Hippocampal formation (tissue), 2 donors: Measurements from ENCODE around the gene MAN2C1.
"Not testable (repeated sequence)": the region's sequence is repeated elsewhere in the genome, so short reads cannot be mapped to it uniquely, and the experiment has no call there.

Experiments
- DNase-seq, 2 donors: peaks; one replicate each; lab custom pipeline; 2025; lab: John Stamatoyannopoulos, UW

The MAN2C1 gene

DNA sequence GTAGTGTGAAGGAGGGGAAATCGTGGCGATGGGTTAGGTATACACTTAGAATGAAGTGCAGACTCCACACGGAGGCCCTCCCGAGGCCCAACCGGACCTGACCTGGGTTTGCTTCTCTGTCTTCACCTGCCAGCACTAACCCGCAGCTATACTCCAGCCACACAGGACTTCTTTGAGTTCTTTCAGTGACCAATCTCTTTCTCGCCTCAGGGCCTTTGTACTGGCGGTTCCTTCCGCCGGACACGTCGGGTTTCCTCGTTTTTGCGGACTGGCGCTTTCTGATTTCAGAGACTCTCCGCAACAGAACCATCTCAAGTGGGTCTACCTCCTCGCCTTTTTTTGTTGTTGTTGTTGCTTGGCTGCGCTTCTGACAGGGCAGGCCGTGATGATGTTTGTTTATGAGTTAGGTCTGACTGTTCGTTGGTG, 21.6 kb downstream of the MAN2C1 start, which contains the start of gene NEIL1:
Gene NEIL1 (plus strand): TSS at position 244 of the 426 bp plus-strand sequence. CDS start 1,867 bp downstream, outside the sequence.
- DNase-seq, result no peak

DNA sequence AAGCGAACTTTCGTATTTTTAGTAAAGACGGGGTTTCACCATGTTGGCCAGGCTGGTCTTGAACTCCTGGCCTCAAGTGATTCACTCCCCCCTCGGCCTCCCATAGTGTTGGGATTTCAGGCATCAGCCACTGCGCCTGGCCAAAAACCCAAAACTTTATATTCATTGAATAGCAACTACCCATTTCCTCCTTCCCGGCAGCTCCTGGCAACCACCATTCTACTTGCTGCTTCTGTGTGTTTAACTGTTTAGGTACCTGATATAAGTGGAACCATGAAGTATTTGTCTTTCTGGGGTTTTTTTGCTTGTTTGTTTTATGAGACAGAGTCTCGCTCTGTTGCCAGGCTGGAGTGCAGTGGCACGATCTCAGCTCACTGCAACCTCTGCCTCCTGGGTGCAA, 24.5 kb downstream of the MAN2C1 start:
- DNase-seq, result peak in 1 of 2 donors; percentile 27

DNA sequence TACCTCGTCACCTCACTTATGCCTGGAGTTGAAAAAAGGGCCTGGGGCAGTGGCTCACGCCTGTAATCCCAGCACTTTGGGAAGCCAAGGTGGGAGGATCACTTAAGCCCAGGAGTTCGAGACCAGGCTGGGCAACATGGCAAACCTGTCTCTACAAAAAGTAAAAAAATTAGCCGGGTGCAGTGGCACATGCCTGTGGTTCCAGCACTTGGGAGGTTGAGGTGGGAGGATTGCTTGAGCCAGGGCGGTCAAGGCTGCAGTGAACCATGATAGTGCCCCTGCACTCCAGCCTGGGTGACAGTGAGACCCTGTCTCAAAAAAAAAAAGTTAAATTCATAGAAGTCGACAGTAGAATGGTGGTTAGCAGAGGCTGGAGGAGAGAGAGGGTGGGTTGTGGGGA, 26.2 kb downstream of the MAN2C1 start:
- DNase-seq, result no peak

DNA sequence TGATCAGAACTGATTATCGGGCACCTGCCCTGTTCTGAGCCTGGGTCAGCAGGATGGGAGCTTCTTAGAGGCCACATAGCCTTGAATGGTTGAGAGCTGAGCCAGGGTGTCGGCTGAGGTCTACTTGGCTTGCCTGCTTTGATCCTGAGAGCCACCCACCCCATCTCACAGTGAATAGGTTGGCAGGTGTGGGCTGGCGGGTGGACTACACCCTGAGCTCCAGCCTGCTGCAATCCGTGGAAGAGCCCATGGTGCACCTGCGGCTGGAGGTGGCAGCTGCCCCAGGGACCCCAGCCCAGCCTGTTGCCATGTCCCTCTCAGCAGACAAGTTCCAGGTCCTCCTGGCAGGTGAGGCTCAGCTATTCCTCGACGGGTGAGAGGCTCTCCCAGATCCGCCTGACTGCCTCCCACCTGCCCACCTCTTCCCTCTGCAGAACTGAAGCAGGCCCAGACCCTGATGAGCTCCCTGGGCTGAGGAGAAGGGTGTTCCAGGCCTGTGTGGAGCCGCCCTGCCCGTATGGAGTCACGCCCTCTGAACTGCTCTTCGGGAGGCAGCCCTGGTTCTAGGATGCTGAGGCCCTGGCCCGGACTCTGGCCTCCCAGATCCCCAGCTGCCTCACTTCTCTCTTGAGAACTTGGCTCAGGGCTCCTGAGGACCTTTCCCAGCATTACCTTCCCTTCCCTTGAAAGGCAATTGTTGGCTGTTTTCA, 28.7 kb downstream of the MAN2C1 start:
- DNase-seq, result no peak

DNA sequence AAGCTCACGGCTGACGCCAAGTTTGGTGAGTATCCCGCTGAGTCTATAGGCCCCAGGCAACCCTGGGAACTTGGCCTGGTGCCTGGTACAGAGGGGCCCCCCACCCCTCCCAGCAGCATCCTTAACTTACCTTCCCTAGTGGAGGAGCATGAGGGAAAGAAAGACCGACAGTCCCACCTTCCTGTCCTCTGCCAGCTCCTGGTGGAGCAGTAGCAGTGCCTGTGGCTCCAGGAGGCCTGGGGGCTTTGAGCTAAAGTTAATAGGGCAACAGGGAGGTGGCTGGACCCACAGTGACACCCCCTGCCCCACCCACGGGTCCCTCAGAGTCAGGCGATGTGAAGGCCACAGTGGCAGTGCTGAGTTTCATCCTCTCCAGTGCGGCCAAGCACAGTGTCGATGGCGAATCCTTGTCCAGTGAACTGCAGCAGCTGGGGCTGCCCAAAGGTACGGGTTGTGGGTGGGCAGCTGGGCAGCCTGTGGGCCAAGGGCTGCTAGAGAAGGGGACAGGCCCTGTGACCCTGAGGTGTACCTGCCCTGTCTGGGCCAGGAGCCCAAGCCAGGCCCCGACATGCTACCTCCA, 29.7 kb downstream of the MAN2C1 start:
- DNase-seq, result no peak

DNA sequence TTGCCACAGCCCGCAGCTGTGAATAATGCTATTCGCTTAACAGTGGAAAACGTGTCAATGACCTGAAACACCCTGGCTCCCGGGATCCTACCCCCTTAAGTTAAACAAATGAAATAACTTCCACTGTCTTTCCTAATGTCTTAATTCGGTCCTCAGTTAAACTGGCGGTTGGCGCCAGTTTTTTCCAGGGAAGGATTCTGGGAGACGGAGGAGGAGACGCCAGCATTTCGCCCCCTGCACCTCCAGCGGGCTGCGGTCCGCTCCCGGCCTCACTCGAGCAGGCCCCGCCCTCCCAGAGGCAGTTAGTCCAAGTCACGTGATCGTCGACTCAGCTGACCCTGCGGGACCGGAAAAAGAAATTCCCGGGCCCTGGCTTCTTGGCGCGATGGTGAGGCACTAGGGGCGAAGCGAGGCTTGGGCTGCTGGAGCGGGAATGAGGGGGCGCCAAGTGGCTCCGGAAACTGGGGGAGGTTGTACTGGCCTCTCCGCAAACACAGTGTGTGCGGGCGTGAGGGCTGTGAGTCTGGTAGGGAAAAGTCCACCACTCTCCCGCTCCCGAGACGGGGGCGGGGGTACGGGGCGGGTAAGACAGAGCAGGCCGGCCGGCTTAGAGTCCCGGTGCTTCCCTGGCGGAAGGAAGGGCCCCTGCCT, 32.6 kb downstream of the MAN2C1 start, which contains the start of gene COMMD4:
Gene COMMD4 (plus strand): TSS at position 359 of the 651 bp plus-strand sequence. CDS start 27 bp downstream, at position 386.
- DNase-seq, result peak; percentile 91 to 92

DNA sequence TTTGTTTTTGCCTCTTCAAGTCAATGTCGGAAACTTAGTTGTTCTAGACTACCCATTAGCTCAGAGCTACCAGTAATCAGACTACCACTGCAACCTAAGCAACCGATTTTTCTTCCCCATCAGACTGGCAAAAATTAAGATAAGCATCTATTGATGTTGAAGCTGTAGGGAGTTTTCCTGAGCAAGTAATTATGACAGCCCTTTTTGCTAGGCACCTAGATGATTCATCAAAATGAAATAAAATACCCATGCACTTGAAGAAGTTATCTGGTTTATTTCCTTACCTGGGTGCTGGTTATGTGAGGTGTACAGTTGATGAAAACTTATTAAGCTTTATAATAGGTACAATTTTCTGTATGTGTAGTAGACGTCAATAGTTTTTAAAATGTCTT, 33.1 kb downstream of the MAN2C1 start:
- DNase-seq, result no peak

DNA sequence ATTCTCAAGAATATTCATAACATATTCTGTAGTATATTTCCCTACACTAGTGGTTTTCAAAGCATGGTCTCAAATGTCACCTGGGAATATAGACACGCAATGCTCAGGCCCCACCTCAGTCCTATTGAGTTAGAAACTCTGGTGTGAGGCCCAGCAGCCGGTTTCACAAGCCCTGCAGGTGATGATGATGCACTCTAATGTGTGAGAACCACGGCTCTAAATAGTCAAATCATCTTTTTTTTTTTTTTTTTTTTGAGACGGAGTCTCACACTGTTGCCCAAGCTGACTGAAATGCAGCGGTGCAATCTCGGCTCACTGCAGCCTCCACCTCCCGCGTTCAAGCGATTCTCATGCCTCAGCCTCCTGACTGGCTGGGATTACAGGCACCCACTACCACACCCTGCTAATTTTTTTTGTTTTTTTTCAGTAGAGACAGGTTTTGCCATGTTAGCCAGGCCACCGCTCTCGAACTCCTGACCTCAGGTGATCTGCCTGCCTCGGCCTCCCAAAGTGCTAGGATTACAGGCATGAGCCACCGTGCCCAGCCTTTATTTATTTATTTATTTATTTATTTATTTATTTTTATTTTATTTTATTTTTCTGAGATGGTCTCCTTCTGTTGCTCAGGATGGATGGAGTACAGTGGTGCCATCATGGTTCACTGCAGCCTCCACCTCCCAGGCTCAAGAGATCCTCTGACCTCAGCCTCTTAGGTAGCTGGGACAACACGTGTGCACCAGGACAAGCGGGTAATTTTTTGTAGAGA, 34.6 kb downstream of the MAN2C1 start:
- DNase-seq, result not testable (repeated sequence)

DNA sequence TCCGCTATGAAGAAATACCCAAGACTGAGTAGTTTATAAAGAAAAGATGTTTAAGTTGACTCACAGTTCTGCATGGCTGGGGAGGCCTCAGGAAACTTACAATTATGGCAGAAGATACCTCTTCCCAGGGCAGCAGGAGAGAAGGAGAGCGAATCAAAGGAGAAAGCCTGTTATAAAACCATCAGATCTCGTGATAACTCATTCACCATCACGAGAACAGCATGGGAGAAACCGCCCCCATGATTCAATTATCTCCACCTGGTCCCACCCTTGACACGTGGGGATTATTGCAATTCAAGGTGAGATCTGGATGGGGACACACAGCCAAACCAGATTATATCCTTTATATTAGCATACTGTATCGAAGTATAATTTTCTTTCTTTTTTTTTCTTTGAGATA, 36.3 kb downstream of the MAN2C1 start:
- not testable (repeated sequence) for DNase-seq

DNA sequence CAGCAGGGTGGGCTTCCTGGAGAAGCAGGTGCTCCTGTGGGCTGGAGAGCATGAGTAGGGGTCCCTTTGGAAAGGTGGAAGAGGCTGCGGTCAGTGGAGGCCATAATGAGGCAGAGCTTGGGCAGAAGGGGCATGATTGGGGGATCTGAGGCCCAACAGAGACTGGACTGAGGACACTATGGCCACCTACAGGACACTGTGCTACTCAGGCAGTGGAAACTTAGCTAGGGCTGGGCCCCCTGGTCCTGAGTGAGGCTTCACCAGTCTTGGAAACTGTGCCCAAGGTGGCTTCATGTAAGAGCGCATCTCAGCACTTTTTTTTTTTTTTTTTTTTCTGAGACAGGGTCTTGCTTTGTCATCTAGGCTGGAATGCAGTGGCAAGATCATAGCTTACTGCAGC, 38.8 kb downstream of the MAN2C1 start:
- DNase-seq, result no peak

DNA sequence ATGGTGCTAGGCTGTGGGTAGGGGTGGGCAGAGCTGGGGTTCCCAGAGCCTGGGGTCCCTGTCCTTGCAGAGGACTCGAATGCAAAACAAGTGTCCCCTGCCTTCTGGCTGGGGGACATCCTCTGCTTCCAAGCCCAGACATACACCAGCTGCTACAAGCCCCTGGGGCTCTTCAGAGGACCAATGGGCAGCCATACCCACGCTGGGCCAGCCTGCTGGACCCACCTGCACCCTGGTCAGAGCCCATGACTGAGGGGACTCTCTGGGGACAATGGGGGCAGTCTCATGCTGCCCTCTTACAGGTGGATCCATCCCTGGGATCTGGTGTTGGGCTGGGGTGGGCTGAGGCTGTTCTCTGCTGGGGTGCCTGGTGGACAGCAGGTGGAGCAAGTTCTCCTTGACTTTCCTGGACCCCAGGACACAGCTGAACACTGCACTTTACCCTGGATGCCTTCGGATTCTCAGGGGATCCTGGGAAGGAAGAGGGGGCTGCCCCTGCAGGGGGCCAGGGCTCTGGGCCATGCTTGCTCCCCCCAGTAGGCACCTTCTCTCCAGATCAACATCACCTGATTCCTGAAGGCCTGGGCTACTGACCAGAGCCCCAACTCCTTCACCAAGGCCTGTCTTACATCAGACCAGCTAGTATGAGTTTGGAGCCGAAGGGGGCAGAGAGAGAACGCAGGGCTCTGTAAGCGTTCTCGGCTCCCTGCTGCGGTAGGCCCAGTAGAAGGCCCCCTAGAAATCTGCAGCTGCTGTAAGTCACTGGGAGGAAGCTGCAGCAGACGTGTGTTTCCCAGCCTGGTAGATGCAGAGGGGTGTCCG, 39.7 kb downstream of the MAN2C1 start:
- no peak for DNase-seq

DNA sequence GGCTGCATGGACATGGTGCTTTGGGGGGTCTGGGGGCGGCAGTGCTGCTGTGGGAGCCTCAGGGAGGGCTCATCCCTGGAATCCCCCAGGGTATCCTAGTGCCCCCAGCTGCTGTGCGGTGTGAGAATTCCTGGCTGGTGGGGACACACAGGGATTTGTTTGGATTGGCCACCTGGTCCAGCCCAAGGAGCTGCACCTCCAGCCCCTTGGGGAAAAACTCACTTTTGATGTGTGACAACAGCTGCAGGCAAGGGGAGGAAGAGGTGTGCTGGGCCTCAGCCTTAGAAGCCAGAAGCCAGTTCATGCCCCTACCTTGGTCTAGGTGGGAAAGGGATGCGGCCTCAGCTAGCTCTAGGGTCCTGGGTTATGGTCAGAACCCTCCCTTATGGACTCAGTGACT, 40.9 kb downstream of the MAN2C1 start:
- DNase-seq, result no peak

DNA sequence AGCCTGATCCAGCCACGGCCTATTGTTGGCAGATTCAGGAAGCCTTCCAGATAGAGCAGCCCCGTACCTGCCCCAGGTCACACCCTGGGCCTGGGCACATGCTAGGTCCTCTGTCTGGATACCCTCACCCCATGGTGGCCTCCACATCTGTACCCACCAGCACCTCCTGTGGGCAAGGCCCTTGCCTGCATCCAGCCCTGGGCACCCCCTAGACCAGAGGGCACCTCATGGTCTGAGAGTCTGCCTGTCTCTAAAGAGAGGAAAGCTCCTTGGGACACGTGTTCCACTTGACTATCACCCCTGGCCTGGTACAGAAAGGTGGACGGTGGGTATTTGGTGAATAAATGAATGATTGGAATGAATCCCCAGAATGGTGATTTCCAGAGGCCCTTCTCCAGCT, 41.4 kb downstream of the MAN2C1 start:
- DNase-seq, result no peak

DNA sequence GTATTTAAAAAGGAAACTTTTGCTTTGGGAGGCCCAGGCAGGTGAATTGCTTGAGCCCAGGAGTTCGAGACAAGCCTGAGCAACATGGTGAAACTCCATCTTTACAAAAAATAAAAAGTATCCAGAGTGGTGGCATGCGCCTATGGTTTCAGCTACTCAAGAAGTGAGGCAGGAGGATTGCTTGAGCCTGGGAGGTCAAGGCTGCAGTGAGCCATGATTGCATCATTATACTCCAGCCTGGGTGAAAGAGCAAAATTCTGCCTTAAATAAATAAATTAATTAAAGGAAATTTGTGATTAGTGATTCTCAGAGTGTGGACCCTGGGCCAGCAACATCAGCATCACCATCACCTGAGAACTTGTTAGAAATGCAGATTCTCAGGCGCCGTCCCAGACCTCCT, 42.5 kb downstream of the MAN2C1 start:
- DNase-seq, result no peak

DNA sequence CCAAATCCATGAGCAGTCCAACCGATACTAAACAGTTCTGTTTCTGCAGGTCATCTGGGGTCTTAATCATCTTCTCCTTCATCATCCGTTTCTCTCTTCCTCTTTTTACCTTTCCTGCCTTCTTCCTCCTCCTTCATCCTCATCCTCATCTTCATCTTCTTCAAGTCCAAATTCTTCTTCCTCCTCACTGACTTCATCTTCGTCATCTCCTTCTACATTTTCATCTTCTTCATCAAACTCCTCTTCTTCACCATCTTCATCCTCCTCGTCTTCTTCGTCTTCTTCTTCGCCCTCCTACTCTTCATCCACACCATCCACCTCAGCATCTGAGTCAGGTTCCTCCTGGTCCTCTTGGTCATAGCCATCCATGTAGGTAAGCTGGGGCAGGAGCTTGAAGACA, 46.7 kb downstream of the MAN2C1 start:
- DNase-seq, result no peak

DNA sequence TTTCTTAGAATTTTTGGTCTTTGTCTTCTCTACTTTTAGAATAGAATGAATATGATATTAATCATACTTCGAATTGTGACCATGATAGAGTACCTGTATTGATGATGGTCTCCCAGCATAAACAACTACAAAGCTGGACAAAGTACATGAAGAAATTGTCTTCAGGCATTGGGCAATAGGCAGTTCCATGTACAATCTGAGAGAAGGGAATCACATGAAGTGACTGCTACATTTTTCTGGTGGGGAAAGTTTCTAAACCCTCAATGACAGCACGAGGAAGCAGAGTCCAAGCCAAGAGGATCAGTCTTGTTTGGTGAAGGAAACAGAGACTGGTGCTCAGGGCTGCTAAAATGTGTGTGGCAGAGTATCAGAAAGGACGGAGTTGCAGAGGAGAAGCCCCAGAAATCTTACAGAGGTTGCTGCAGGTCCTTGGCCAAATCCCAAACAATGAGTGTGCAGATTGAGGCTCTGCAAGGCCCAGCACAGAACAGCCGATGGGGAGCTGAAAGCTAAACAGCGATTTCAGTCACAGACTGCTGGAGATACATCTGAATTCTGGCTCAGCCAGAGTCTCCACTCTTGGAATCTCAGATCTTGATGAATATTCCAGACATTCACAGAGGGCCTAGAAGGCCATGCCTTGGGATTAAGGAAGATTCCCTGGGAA, 49.0 kb downstream of the MAN2C1 start:
- not testable (repeated sequence) for DNase-seq

DNA sequence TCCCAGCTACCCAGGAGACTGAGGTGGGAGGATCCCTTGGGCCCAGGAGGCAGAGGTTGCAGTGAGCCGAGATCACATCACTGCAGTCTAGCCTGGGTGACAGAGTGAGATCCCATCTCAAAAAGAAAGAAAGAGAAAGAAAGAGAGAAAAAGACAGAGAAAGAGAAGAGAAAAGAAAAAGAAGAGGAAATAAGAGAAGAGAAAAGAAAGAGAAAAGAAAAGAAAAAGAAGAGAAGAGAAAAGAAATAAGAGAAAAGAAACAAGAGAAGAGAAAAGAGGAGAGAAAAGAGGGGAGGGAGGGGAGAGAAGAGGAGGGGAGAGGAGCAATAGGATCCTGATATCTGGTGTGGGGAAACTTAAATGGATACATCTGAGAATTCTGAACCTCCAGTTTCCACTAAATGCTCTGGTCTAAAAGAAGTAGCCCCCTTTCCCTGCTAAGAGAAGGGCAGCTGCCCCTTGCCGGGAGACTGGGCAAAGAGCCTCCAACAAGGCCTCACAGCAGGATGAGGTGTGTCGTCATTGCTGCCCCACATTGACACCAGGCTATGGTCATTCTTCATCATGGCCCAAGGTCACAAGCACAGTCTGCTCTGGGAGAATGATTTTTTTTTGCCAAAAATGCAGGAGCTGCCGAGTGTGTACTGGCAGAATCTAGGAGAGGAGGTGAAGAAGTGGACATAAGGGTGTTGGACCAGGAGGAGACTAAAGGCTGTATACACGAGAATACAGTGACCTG, 53.7 kb downstream of the MAN2C1 start:
- no peak for DNase-seq

DNA sequence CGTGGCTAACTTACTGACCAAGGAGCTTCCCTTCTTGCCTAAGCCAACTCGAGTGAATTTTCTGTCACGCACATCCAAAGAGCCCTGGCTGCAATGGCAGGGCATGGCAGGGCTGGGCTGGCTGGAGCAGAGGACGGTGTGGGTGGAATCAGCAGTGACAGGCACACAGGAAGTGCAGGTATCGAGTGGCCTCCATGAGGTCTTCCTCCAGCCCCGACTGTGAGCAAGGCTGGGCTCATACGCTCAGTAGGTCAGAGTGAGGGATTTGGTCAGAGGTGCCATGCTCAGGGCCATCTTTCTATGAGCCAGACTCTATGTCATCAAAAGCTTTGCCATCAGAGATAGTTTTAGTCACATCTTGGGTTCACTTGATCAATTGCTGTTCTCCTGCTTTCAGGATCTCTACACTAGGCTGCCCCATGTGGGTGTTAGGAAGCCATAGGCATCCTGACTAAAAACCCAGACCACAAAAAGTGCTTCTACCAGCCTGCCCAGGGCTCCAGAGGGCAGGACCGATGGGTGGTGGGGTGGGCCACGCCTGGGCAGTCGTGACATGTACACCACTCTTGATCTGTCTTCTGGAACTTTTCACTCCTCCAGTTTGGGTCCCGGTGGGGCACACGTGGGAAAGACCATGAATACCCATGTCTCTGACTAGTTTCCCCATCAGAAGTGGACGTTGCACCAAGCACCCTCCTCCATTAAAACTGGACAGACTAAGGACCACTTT, 55.1 kb downstream of the MAN2C1 start:
- no peak for DNase-seq

DNA sequence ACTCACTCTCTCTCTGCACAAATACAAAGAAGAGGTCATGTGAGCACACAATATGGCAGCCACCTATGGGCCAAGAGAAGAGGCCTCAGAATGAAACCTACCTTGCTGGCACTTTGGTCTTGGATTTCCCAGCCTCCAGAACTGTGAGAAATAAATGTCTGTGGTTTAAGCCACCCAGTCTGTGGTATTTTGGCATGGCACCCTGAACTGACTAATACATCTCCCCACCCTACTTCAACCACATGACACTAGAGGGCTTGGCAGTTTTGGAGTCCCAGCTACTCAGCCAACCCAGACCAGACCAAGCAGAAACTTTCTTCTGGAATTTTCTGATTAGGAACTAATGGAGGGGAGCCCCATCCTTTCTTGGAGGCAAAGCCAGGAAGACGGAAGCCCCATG, 55.9 kb downstream of the MAN2C1 start:
- DNase-seq, result not testable (repeated sequence)
